GM23338 (cell line): Measurements from ENCODE around the gene RNF6. TPM values are rescaled to one million over a fixed set of nuclear protein-coding genes. Genes with fewer than 3 reads are reported as not detected.

ENCODE experiments used
- ATAC-seq: fragments of 200-7000 bp; cut with Tn5 transposase; 3 replicates; pipeline ENCODE4 v1.9.1; 2020
- DNase-seq: peaks from one replicate; pipeline ENCODE4 v3.0.0-alpha.2; 2015; ENCODE audit warnings: low spot score
- H2AFZ ChIP-seq: fragments of 200-600 bp; sonication (generic); 2 replicates; pipeline ENCODE4 v1.8.0; 2016; ENCODE audit warnings: antibody characterized with exemption, mild to moderate bottlenecking, moderate library complexity
- H3F3A ChIP-seq: fragments of 200-600 bp; sonication (generic); replicated peaks from 2 replicates; pipeline ENCODE4 v1.8.0; 2017; ENCODE audit warnings: antibody characterized with exemption, mixed run types, low read depth
- H3K27ac ChIP-seq: fragments of 200-600 bp; sonication (generic); 2 replicates; pipeline ENCODE4 v1.6.1; 2016; ENCODE audit warnings: low read depth
- H3K27me3 ChIP-seq: fragments of 200-600 bp; sonication (generic); 2 replicates; pipeline ENCODE4 v1.8.0; 2016; ENCODE audit warnings: mild to moderate bottlenecking, mixed run types, moderate library complexity; ENCODE audit not compliant: insufficient read depth
- H3K36me3 ChIP-seq: fragments of 200-600 bp; sonication (generic); 2 replicates; pipeline ENCODE4 v1.8.0; 2016; ENCODE audit warnings: mild to moderate bottlenecking; ENCODE audit not compliant: insufficient read depth
- H3K4me1 ChIP-seq: fragments of 200-600 bp; sonication (generic); 2 replicates; pipeline ENCODE4 v1.8.0; 2016; ENCODE audit warnings: mild to moderate bottlenecking, moderate library complexity; ENCODE audit not compliant: insufficient read depth
- H3K4me2 ChIP-seq: fragments of 200-600 bp; sonication (generic); 2 replicates; pipeline ENCODE4 v1.7.1; 2017; ENCODE audit warnings: mixed run types
- H3K4me3 ChIP-seq: fragments of 200-600 bp; sonication (generic); 2 replicates; pipeline ENCODE4 v1.6.1; 2016; ENCODE audit warnings: mixed run types
- H3K79me2 ChIP-seq: fragments of 200-600 bp; sonication (generic); replicated peaks from 2 replicates; pipeline ENCODE4 v1.8.0; 2017; ENCODE audit warnings: mild to moderate bottlenecking; ENCODE audit not compliant: insufficient read depth
- H3K9me2 ChIP-seq: fragments of 200-600 bp; sonication (generic); 2 replicates; pipeline ENCODE4 v1.8.0; 2017; ENCODE audit not compliant: insufficient read depth
- H4K20me1 ChIP-seq: fragments of 200-600 bp; sonication (generic); replicated peaks from 2 replicates; pipeline ENCODE4 v1.8.0; 2017; ENCODE audit warnings: mild to moderate bottlenecking; ENCODE audit not compliant: insufficient read depth
- H3K27ac Mint-ChIP-seq: 2 replicates; pipeline ENCODE4 v1.8.0; 2020; ENCODE audit warnings: inconsistent platforms, mild to moderate bottlenecking, moderate library complexity, mixed read lengths
- H3K27me3 Mint-ChIP-seq: 3 replicates; pipeline ENCODE4 v1.8.0; 2022; ENCODE audit warnings: low read depth, mild to moderate bottlenecking, moderate library complexity, mixed read lengths, inconsistent platforms; ENCODE audit not compliant: insufficient read depth, poor library complexity
- H3K36me3 Mint-ChIP-seq: 3 replicates; pipeline ENCODE4 v1.8.0; 2021; ENCODE audit warnings: low read depth, mild to moderate bottlenecking, inconsistent platforms, moderate library complexity, mixed read lengths
- H3K4me1 Mint-ChIP-seq: 3 replicates; pipeline ENCODE4 v1.8.0; 2020; ENCODE audit warnings: mild to moderate bottlenecking, inconsistent platforms, mixed read lengths
- H3K4me3 Mint-ChIP-seq: 3 replicates; pipeline ENCODE4 v1.8.0; 2021; ENCODE audit warnings: moderate library complexity, mild to moderate bottlenecking, inconsistent platforms, mixed read lengths
- H3K9me3 Mint-ChIP-seq: 3 replicates; pipeline ENCODE4 v1.8.0; 2020; ENCODE audit warnings: moderate library complexity, mild to moderate bottlenecking, inconsistent platforms, mixed read lengths
- CREB1 ChIP-seq: fragments of 250-450 bp; sonication (Bioruptor Pico); IDR thresholded peaks from 2 replicates; pipeline ENCODE4 v1.5.0; 2020; ENCODE audit warnings: low read depth, mild to moderate bottlenecking, moderate library complexity
- EZH2 ChIP-seq: fragments of 200-600 bp; sonication (generic); IDR thresholded peaks from one replicate; pipeline ENCODE4 v1.8.0; 2017; ENCODE audit warnings: antibody characterized with exemption, mild to moderate bottlenecking, low read depth; ENCODE audit not compliant: unreplicated experiment
- JUNB ChIP-seq: IDR thresholded peaks from one replicate; pipeline ENCODE4 v1.6.1; 2016; ENCODE audit warnings: antibody characterized with exemption; ENCODE audit not compliant: unreplicated experiment
- NANOG ChIP-seq: IDR thresholded peaks from 2 replicates; pipeline ENCODE4 v1.6.1; 2016; ENCODE audit warnings: antibody characterized with exemption, borderline replicate concordance
- POLR2AphosphoS5 ChIP-seq: IDR thresholded peaks from 2 replicates; pipeline ENCODE4 v1.6.1; 2016; ENCODE audit warnings: antibody characterized with exemption, low read depth
- STAT1 ChIP-seq: IDR thresholded peaks from one replicate; pipeline ENCODE4 v1.6.1; 2016; ENCODE audit warnings: antibody characterized with exemption; ENCODE audit not compliant: unreplicated experiment
- ZNF114 ChIP-seq: fragments of 250-450 bp; sonication (Bioruptor Pico); IDR thresholded peaks from 2 replicates; pipeline ENCODE4 v1.5.0; 2020; ENCODE audit warnings: mild to moderate bottlenecking, moderate library complexity
- polyA plus RNA-seq: library from polyadenylated mRNA; unstranded; fragments of >200 nt; fragmentation: Nextera tagmentation; extraction: Ambion mirVana; gene quantifications from 2 replicates; pipeline ENCODE4 v1.2.1, GENCODE V29; 2016
- total RNA-seq: library from RNA; depleted of rRNA; stranded (reverse); fragments of >200 nt; shearing (Covaris generic); gene quantifications from 2 replicates; pipeline ENCODE4 v1.2.3, GENCODE V29; 2014
- TF ChIP-seq, protein P1 (sequence below): fragments of 250-450 bp; sonication (Bioruptor Pico); IDR thresholded peaks from 2 replicates; pipeline ENCODE4 v1.5.0; 2020; ENCODE audit warnings: mild to moderate bottlenecking, moderate library complexity
- TF ChIP-seq, protein P2 (sequence below), 2 experiments: fragments of 200-600 bp in 1 of 2; sonication (generic) in 1 of 2; conservative IDR thresholded peaks; 2 replicates each; pipeline versions ENCODE4 v1.5.1 to v1.6.1; 2016 to 2017; ENCODE audit warnings: antibody characterized with exemption in 2 of 2, low read depth in 2 of 2, mild to moderate bottlenecking in 2 of 2, moderate library complexity in 1 of 2

RNF6 gene
- total and polyA plus RNA-seq, 2 experiments from 2014 or later = 11.8 to 18.8 TPM

DNA sequence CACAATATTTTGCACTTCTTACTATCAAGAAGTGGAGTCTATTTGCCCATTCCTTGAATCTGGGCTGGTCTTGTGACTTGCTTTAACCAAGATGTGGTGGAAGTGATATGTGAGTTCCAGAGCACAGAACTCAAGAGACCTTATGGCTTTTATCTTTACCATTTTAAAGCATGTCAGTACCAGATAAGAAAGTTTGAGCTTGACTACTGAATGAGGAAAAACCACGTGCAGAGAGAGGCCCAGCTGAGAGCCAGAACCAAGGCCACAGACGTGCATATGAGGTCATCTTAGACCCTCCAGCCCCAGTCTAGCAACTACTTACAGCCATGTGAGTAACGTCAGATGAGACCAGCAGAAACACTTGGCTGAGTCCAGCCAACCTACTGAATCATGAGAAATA, 25.5 kb upstream of the RNF6 start (continued):
- TF ChIP-seq, protein P1, sequence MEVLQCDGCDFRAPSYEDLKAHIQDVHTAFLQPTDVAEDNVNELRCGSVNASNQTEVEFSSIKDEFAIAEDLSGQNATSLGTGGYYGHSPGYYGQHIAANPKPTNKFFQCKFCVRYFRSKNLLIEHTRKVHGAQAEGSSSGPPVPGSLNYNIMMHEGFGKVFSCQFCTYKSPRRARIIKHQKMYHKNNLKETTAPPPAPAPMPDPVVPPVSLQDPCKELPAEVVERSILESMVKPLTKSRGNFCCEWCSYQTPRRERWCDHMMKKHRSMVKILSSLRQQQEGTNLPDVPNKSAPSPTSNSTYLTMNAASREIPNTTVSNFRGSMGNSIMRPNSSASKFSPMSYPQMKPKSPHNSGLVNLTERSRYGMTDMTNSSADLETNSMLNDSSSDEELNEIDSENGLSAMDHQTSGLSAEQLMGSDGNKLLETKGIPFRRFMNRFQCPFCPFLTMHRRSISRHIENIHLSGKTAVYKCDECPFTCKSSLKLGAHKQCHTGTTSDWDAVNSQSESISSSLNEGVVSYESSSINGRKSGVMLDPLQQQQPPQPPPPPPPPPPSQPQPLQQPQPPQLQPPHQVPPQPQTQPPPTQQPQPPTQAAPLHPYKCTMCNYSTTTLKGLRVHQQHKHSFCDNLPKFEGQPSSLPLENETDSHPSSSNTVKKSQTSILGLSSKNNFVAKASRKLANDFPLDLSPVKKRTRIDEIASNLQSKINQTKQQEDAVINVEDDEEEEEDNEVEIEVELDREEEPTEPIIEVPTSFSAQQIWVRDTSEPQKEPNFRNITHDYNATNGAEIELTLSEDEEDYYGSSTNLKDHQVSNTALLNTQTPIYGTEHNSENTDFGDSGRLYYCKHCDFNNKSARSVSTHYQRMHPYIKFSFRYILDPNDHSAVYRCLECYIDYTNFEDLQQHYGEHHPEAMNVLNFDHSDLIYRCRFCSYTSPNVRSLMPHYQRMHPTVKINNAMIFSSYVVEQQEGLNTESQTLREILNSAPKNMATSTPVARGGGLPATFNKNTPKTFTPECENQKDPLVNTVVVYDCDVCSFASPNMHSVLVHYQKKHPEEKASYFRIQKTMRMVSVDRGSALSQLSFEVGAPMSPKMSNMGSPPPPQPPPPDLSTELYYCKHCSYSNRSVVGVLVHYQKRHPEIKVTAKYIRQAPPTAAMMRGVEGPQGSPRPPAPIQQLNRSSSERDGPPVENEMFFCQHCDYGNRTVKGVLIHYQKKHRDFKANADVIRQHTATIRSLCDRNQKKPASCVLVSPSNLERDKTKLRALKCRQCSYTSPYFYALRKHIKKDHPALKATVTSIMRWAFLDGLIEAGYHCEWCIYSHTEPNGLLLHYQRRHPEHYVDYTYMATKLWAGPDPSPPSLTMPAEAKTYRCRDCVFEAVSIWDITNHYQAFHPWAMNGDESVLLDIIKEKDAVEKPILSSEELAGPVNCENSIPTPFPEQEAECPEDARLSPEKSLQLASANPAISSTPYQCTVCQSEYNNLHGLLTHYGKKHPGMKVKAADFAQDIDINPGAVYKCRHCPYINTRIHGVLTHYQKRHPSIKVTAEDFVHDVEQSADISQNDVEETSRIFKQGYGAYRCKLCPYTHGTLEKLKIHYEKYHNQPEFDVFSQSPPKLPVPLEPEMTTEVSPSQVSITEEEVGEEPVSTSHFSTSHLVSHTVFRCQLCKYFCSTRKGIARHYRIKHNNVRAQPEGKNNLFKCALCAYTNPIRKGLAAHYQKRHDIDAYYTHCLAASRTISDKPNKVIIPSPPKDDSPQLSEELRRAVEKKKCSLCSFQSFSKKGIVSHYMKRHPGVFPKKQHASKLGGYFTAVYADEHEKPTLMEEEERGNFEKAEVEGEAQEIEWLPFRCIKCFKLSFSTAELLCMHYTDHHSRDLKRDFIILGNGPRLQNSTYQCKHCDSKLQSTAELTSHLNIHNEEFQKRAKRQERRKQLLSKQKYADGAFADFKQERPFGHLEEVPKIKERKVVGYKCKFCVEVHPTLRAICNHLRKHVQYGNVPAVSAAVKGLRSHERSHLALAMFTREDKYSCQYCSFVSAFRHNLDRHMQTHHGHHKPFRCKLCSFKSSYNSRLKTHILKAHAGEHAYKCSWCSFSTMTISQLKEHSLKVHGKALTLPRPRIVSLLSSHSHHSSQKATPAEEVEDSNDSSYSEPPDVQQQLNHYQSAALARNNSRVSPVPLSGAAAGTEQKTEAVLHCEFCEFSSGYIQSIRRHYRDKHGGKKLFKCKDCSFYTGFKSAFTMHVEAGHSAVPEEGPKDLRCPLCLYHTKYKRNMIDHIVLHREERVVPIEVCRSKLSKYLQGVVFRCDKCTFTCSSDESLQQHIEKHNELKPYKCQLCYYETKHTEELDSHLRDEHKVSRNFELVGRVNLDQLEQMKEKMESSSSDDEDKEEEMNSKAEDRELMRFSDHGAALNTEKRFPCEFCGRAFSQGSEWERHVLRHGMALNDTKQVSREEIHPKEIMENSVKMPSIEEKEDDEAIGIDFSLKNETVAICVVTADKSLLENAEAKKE (CRISPR knock-in tag) = no peak
- no peak for TF ChIP-seq POLR2AphosphoS5

DNA sequence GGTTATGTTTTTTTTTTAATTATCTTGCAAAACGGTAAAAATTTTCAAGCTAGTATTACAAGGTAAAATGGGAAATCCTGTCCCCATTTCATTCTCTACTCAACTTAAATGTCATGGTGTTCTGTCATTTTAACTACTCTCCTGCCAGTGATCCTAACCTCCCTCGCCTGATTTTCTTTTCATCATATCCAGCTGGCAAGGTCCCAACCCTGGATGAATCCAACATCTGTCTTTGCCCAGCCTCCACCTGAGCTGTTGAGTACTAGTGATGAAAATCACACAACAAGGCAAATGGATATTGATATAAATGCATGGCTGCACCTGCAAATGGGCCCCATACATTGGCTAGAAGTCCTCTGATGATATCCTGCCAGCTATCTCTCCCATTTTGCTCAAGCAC, 24.9 kb upstream of the RNF6 start:
- no peak for DNase-seq
- H3K36me3 Mint-ChIP-seq = no peaks in the 10 kb centered on the region
- Histone ChIP-seq H3K9me2 (no peaks in the 10 kb centered on the region), H3K4me3 (no peak overlapping the region), H3K79me2 (no peaks in the 10 kb centered on the region), H3F3A (no peaks in the 10 kb centered on the region), H4K20me1 (no peaks in the 10 kb centered on the region), H2AFZ (no peak overlapping the region; the same call in 1 of the 2 replicates), H3K27me3 (no peaks in the 10 kb centered on the region), H3K36me3 (no peaks in the 10 kb centered on the region), H3K4me2 (no peak overlapping the region), H3K4me1 (no peaks in the 10 kb centered on the region), H3K27ac (no peak overlapping the region)
- H3K9me3 Mint-ChIP-seq = peaks cover 9% of the 10 kb centered on the region; the same call in 1 of the 3 replicates
- no peak overlapping the region; the same call in 1 of the 2 replicates for H3K27ac Mint-ChIP-seq
- H3K4me3 Mint-ChIP-seq = no peak overlapping the region
- H3K27me3 Mint-ChIP-seq = no peaks in the 10 kb centered on the region
- no peak for ATAC-seq
- H3K4me1 Mint-ChIP-seq = no peaks in the 10 kb centered on the region; the same call in 2 of the 3 replicates
- TF ChIP-seq STAT1 = no peak
- TF ChIP-seq, protein P2, sequence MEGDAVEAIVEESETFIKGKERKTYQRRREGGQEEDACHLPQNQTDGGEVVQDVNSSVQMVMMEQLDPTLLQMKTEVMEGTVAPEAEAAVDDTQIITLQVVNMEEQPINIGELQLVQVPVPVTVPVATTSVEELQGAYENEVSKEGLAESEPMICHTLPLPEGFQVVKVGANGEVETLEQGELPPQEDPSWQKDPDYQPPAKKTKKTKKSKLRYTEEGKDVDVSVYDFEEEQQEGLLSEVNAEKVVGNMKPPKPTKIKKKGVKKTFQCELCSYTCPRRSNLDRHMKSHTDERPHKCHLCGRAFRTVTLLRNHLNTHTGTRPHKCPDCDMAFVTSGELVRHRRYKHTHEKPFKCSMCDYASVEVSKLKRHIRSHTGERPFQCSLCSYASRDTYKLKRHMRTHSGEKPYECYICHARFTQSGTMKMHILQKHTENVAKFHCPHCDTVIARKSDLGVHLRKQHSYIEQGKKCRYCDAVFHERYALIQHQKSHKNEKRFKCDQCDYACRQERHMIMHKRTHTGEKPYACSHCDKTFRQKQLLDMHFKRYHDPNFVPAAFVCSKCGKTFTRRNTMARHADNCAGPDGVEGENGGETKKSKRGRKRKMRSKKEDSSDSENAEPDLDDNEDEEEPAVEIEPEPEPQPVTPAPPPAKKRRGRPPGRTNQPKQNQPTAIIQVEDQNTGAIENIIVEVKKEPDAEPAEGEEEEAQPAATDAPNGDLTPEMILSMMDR (conservative IDR thresholded peaks at IDR 0.05; ENCODE audit: low read depth in 2 of 2) = no peak
- no peak for TF ChIP-seq CREB1 (CRISPR knock-in tag)
- TF ChIP-seq NANOG = no peak
- no peak for TF ChIP-seq ZNF114 (CRISPR knock-in tag)
- TF ChIP-seq EZH2 = no peak
- TF ChIP-seq, protein P1 (CRISPR knock-in tag) = no peak
- TF ChIP-seq JUNB = no peak
